Tibial nerve (tissue), 4 donors: ENCODE measurements around the gene C6orf89. TPM values are rescaled to one million over a fixed set of nuclear protein-coding genes. Genes with fewer than 3 reads are reported as not detected.

ENCODE experiments used
- DNase-seq, 2 donors: peaks; one replicate each; pipeline ENCODE4 v3.0.0-alpha.2; 2019; ENCODE audit warnings: low spot score in 2 of 2
- H3K27ac ChIP-seq, 4 donors: fragments of 200-600 bp; sonication (generic) in 3 of 4; one replicate each; pipeline ENCODE4 v1.5.1; 2017 to 2019; ENCODE audit warnings: mild to moderate bottlenecking in 1 of 4
- H3K27me3 ChIP-seq, 2 donors: fragments of 200-600 bp; sonication (generic) in 1 of 2; one replicate each; pipeline versions ENCODE4 v1.5.1 to v1.6.0; 2017 to 2019
- H3K36me3 ChIP-seq, 3 donors: fragments of 200-600 bp; sonication (generic); one replicate each; pipeline ENCODE4 v1.5.1; 2018 to 2019
- H3K4me1 ChIP-seq, 4 donors: fragments of 200-600 bp; sonication (generic) in 3 of 4; one replicate each; pipeline ENCODE4 v1.5.1; 2017 to 2019
- H3K4me3 ChIP-seq, 4 donors: fragments of 200-600 bp; sonication (generic) in 3 of 4; one replicate each; pipeline ENCODE4 v1.5.1; 2017 to 2019; ENCODE audit warnings: mild to moderate bottlenecking in 1 of 4, moderate library complexity in 1 of 4
- H3K9me3 ChIP-seq, 4 donors: fragments of 200-600 bp; sonication (generic) in 3 of 4; one replicate each; pipeline ENCODE4 v1.5.1; 2017 to 2019
- CTCF ChIP-seq, 5 experiments: fragments of 200-600 bp in 3 of 5; fragments of 450-650 bp in 2 of 5; sonication (generic) in 3 of 5; IDR thresholded peaks; one replicate each; pipeline ENCODE4 v1.5.1; 2016 to 2019; ENCODE audit warnings: antibody characterized with exemption in 5 of 5, mild to moderate bottlenecking in 3 of 5, moderate library complexity in 2 of 5
- EP300 ChIP-seq, 2 donors: sonication (generic); formaldehyde crosslinking; IDR thresholded peaks; one replicate each; pipeline ENCODE4 v1.6.1; 2017; ENCODE audit warnings: antibody characterized with exemption in 2 of 2, mild to moderate bottlenecking in 1 of 2
- POLR2A ChIP-seq, 2 donors: fragments of 450-650 bp; IDR thresholded peaks; one replicate each; pipeline ENCODE4 v1.6.1; 2017; ENCODE audit warnings: antibody characterized with exemption in 2 of 2, mild to moderate bottlenecking in 2 of 2, moderate library complexity in 2 of 2
- WGBS, 2 donors: methylation state at CpG; one replicate each; pipeline ENCODE4 v1.1.5; 2018; 5-methylcytosine and 5-hydroxymethylcytosine counted together
- total RNA-seq, 4 donors: library from RNA; depleted of rRNA; stranded (reverse); fragments of >200 nt; gene quantifications; one replicate each; pipeline ENCODE4 v1.1.0, GENCODE V29; 2016

C6orf89 gene
- total RNA-seq, 4 donors from 2014 or later = 41.1 to 57.9 (median 52.3) TPM

- H3K27me3 ChIP-seq = no peaks in the 10 kb centered on the region
- DNase-seq = no peak
- H3K9me3 ChIP-seq = no peaks in the 10 kb centered on the region
- peaks cover 0 to 21% (median 0%) of the 10 kb centered on the region in 3 donors for H3K36me3 ChIP-seq
- 31 to 32% methylated on average over 5 of the region's 5 CpGs for WGBS, 2 donors
- no peak overlapping the region for H3K4me3 ChIP-seq
- TF ChIP-seq POLR2A (IDR thresholded peaks at IDR 0.05) (no peak), EP300 (IDR thresholded peaks at IDR 0.05) (no peak), CTCF (IDR thresholded peaks at IDR 0.05) (no peak)
- H3K27ac ChIP-seq = peak overlapping the region in 1 of 4 donors; percentile 27
- peaks cover 0 to 27% (median 2%) of the 10 kb centered on the region in 4 donors for H3K4me1 ChIP-seq
Observed at GRCh38 chr6:36929607-36930006, 43.9 kb downstream of the C6orf89 start.

GRCh38 chr6:36930483-36930882 lies 44.7 kb downstream of the C6orf89 start:
- no peaks in the 10 kb centered on the region for H3K27me3 ChIP-seq
- H3K9me3 ChIP-seq = no peaks in the 10 kb centered on the region
- 79 to 92% methylated on average over 4 of the region's 4 CpGs for whole genome bisulfite sequencing, 2 donors
- peaks cover 0 to 12% (median 0%) of the 10 kb centered on the region in 3 donors for H3K36me3 ChIP-seq
- DNase-seq = no peak
- TF ChIP-seq POLR2A (IDR thresholded peaks at IDR 0.05) (no peak), CTCF (IDR thresholded peaks at IDR 0.05) (no peak), EP300 (IDR thresholded peaks at IDR 0.05) (no peak)
- peaks cover 0 to 27% (median 2%) of the 10 kb centered on the region in 4 donors for H3K4me1 ChIP-seq
- H3K27ac ChIP-seq = peak overlapping the region in 1 of 4 donors; percentile 27
- no peak overlapping the region for H3K4me3 ChIP-seq

- WGBS, 2 donors = 61 to 65% methylated on average over 2 of the region's 2 CpGs
Observed at GRCh38 chr6:36933102-36933501, 47.4 kb downstream of the C6orf89 start.

GRCh38 chr6:36933519-36933918 lies 47.8 kb downstream of the C6orf89 start:
- no peak overlapping the region for H3K27ac ChIP-seq
- no peak overlapping the region for H3K4me3 ChIP-seq
- no peaks in the 10 kb centered on the region for H3K9me3 ChIP-seq
- no peak for DNase-seq
- no peaks in the 10 kb centered on the region for H3K27me3 ChIP-seq
- 80 to 90% methylated on average over 4 of the region's 4 CpGs for WGBS, 2 donors
- no peaks in the 10 kb centered on the region for H3K36me3 ChIP-seq
- peaks cover 0 to 14% (median 0%) of the 10 kb centered on the region in 4 donors for H3K4me1 ChIP-seq
- TF ChIP-seq EP300 (IDR thresholded peaks at IDR 0.05) = no peak
- TF ChIP-seq CTCF (IDR thresholded peaks at IDR 0.05) = no peak
- no peak for TF ChIP-seq POLR2A (IDR thresholded peaks at IDR 0.05)

More at GRCh38 chr6:36933102-36933501, 47.4 kb downstream of the C6orf89 start:
- no peak for TF ChIP-seq EP300 (IDR thresholded peaks at IDR 0.05)
- no peak for TF ChIP-seq CTCF (IDR thresholded peaks at IDR 0.05)
- no peak for TF ChIP-seq POLR2A (IDR thresholded peaks at IDR 0.05)
- Histone ChIP-seq H3K27me3 (no peaks in the 10 kb centered on the region), H3K36me3 (peaks cover 0 to 1% (median 0%) of the 10 kb centered on the region in 3 donors), H3K4me3 (no peak overlapping the region), H3K27ac (no peak overlapping the region), H3K9me3 (no peaks in the 10 kb centered on the region), H3K4me1 (peaks cover 0 to 18% (median 0%) of the 10 kb centered on the region in 4 donors)
- DNase-seq = no peak

- TF ChIP-seq POLR2A (IDR thresholded peaks at IDR 0.05) = no peak
- TF ChIP-seq EP300 (IDR thresholded peaks at IDR 0.05) = no peak
- no peak for TF ChIP-seq CTCF (IDR thresholded peaks at IDR 0.05)
- WGBS, 2 donors = 87 to 89% methylated on average over 7 of the region's 7 CpGs
- no peaks in the 10 kb centered on the region for H3K27me3 ChIP-seq
- no peaks in the 10 kb centered on the region for H3K9me3 ChIP-seq
- DNase-seq = no peak
- H3K4me1 ChIP-seq = peaks cover 0 to under 1% (median 0%) of the 10 kb centered on the region in 4 donors
- no peak overlapping the region for H3K27ac ChIP-seq
- H3K4me3 ChIP-seq = no peak overlapping the region
- H3K36me3 ChIP-seq = no peaks in the 10 kb centered on the region
Observed at GRCh38 chr6:36934901-36935300, 49.1 kb downstream of the C6orf89 start.
